Measurements from ENCODE around the gene SLC6A16.
"Not testable (repeated sequence)": the region's sequence is repeated elsewhere in the genome, so short reads cannot be mapped to it uniquely, and the experiment has no call there.

Gene SLC6A16

GRCh38 chr19:49344505-49345423 lies 19.8 kb upstream of the SLC6A16 start:
- DNase-seq, result no peak

GRCh38 chr19:49343123-49343522 lies 18.1 kb upstream of the SLC6A16 start:
- DNase-seq, result no peak

- no peak for DNase-seq
Measured at GRCh38 chr19:49342291-49342721, 17.3 kb upstream of the SLC6A16 start.

GRCh38 chr19:49340865-49341718 lies 16.1 kb upstream of the SLC6A16 start:
- no peak for DNase-seq

- DNase-seq, result peak; percentile 50
Measured at GRCh38 chr19:49340069-49340864, 15.3 kb upstream of the SLC6A16 start.

GRCh38 chr19:49339301-49340068 lies 14.5 kb upstream of the SLC6A16 start:
- peak; percentile 87 for DNase-seq

GRCh38 chr19:49338691-49339300 lies 13.8 kb upstream of the SLC6A16 start:
- peak; percentile 28 for DNase-seq

- DNase-seq, result no peak
Measured at GRCh38 chr19:49338023-49338677, 13.2 kb upstream of the SLC6A16 start.

GRCh38 chr19:49337267-49338022 lies 12.5 kb upstream of the SLC6A16 start:
- DNase-seq, result no peak

- no peak for DNase-seq
Measured at GRCh38 chr19:49336482-49337266, 11.7 kb upstream of the SLC6A16 start.

GRCh38 chr19:49335784-49336481 lies 10.9 kb upstream of the SLC6A16 start:
- DNase-seq, result no peak

GRCh38 chr19:49335071-49335783 lies 10.2 kb upstream of the SLC6A16 start, which contains the start of gene CD37:
Gene CD37 (plus strand): TSS chr19:49335406. CDS start chr19:49335541, 135 bp downstream.
- no peak for DNase-seq

GRCh38 chr19:49333811-49334288 lies 8.9 kb upstream of the SLC6A16 start:
- DNase-seq, result no peak

GRCh38 chr19:49333418-49333805 lies 8.4 kb upstream of the SLC6A16 start:
- no peak for DNase-seq

GRCh38 chr19:49332691-49333417 lies 7.9 kb upstream of the SLC6A16 start:
- DNase-seq, result not testable (repeated sequence)

GRCh38 chr19:49331616-49332055 lies 6.6 kb upstream of the SLC6A16 start:
- DNase-seq, result peak; percentile 48

GRCh38 chr19:49331187-49331586 lies 6.2 kb upstream of the SLC6A16 start:
- not testable (repeated sequence) for DNase-seq

All from fibroblast of skin of scalp (primary cell).